Uterus (tissue), 2 donors: ENCODE measurements around the gene MYCL.

Experiments used
- CTCF ChIP-seq, 4 experiments: fragments of 200-600 bp in 2 of 4; fragments of 450-650 bp in 2 of 4; sonication (generic) in 2 of 4; IDR thresholded peaks; one replicate each; pipeline ENCODE4 v1.5.1; 2016 to 2019; ENCODE audit warnings: antibody characterized with exemption in 4 of 4, mild to moderate bottlenecking in 2 of 4, moderate library complexity in 1 of 4
- POLR2A ChIP-seq, 2 donors: fragments of 450-650 bp; IDR thresholded peaks; one replicate each; pipeline ENCODE4 v1.6.1; 2016; ENCODE audit warnings: antibody characterized with exemption in 2 of 2, mild to moderate bottlenecking in 1 of 2, moderate library complexity in 1 of 2

GRCh38 chr1:39872698-39873097, 29.0 kb downstream of the MYCL start:
- TF ChIP-seq CTCF (IDR thresholded peaks at IDR 0.05) = no peak
- no peak for TF ChIP-seq POLR2A (IDR thresholded peaks at IDR 0.05)
